Measurements from ENCODE around the gene FAM169A. TPM values are rescaled to one million over a fixed set of nuclear protein-coding genes. Genes with fewer than 3 reads are reported as not detected.
A peak's percentile ranks its signal among the peaks of the same experiment; 100 is the strongest.
"Not testable (repeated sequence)": the region's sequence is repeated elsewhere in the genome, so short reads cannot be mapped to it uniquely, and the experiment has no call there.

The FAM169A gene
- total RNA-seq, 1 donor from 2014 or later = 11.9 TPM

- Histone ChIP-seq H2AFZ (ENCODE audit: low read depth, low read length) (no peak overlapping the region), H3K4me1 (ENCODE audit: insufficient read depth, low read length) (no peaks in the 10 kb centered on the region), H3K79me2 (ENCODE audit: insufficient read depth, low read length) (no peaks in the 10 kb centered on the region), H3K4me2 (ENCODE audit: low read length) (no peak overlapping the region), H3K27me3 (ENCODE audit: insufficient read depth, low read length) (no peaks in the 10 kb centered on the region), H3K36me3 (ENCODE audit: insufficient read depth, low read length) (no peaks in the 10 kb centered on the region), H3K9me3 (ENCODE audit: insufficient read depth, low read depth, low read length) (no peaks in the 10 kb centered on the region), H3K9ac (ENCODE audit: low read length) (no peak overlapping the region), H3K27ac (ENCODE audit: low read depth, low read length) (no peak overlapping the region), H4K20me1 (ENCODE audit: insufficient read depth, low read length) (no peaks in the 10 kb centered on the region), H3K4me3 (ENCODE audit: insufficient read depth, low read depth, low read length) (no peak overlapping the region)
- no peak for TF ChIP-seq EZH2 (IDR thresholded peaks at IDR 0.05; ENCODE audit: insufficient read depth, low read length)
- TF ChIP-seq, protein P1, sequence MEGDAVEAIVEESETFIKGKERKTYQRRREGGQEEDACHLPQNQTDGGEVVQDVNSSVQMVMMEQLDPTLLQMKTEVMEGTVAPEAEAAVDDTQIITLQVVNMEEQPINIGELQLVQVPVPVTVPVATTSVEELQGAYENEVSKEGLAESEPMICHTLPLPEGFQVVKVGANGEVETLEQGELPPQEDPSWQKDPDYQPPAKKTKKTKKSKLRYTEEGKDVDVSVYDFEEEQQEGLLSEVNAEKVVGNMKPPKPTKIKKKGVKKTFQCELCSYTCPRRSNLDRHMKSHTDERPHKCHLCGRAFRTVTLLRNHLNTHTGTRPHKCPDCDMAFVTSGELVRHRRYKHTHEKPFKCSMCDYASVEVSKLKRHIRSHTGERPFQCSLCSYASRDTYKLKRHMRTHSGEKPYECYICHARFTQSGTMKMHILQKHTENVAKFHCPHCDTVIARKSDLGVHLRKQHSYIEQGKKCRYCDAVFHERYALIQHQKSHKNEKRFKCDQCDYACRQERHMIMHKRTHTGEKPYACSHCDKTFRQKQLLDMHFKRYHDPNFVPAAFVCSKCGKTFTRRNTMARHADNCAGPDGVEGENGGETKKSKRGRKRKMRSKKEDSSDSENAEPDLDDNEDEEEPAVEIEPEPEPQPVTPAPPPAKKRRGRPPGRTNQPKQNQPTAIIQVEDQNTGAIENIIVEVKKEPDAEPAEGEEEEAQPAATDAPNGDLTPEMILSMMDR (IDR thresholded peaks at IDR 0.05; ENCODE audit: insufficient read depth, low read depth, low read length) = no peak
- no peaks in the 10 kb centered on the region for H3K4me1 Mint-ChIP-seq (ENCODE audit: low read depth, unreplicated experiment)
- H3K36me3 Mint-ChIP-seq (ENCODE audit: low read depth, unreplicated experiment) = no peaks in the 10 kb centered on the region
- FAIRE-seq = no peak
- no peaks in the 10 kb centered on the region for H3K9me3 Mint-ChIP-seq (ENCODE audit: unreplicated experiment)
- no peak overlapping the region for H3K27ac Mint-ChIP-seq (ENCODE audit: unreplicated experiment)
- no peak overlapping the region for H3K4me3 Mint-ChIP-seq (ENCODE audit: unreplicated experiment)
- DNase-seq (ENCODE audit: low read depth) = peak; percentile 62
- no peaks in the 10 kb centered on the region for H3K27me3 Mint-ChIP-seq (ENCODE audit: low read depth, unreplicated experiment)
Measured at GRCh38 chr5:74885170-74885569, 19.0 kb upstream of the FAM169A start.

DNA sequence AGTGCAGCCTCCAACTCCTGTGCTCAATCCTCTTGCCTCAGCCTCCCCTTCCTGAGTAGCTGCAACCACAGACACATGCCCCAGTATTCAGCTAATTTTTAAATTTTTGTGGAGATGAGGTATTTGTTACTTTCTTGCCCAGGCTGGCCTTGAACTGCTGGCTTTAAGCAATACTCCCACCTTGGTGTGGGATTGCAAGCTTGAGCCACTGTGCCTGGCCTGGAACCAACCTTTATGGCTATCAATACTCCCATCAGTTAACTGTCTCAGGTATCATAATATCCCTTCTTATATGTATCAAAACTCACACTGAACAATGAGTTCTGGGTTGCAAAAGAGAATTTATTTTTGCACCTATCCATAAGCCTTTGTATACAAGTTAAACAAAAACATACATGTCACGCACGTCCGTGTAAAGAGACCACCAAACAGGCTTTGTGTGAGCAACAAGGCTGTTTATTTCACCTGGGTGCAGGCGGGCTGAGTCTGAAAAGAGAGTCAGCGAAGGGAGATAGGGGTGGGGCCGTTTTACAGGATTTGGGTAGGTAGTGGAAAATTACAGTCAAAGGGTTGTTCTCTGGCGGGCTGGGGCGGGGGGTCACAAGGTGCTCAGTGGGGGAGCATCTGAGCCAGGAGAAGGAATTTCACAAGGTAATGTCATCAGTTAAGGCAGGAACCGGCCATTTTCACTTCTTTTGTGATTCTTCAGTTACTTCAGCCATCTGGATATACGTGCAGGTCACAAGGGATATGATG is 16.4 kb upstream of the FAM169A start:
- H3K4me2 ChIP-seq (ENCODE audit: low read length); H4K20me1 ChIP-seq (ENCODE audit: insufficient read depth, low read length); H3K36me3 Mint-ChIP-seq (ENCODE audit: low read depth, unreplicated experiment); H3K27ac ChIP-seq (ENCODE audit: low read depth, low read length); H3K36me3 ChIP-seq (ENCODE audit: insufficient read depth, low read length); H3K4me3 Mint-ChIP-seq (ENCODE audit: unreplicated experiment); DNase-seq (ENCODE audit: low read depth); H2AFZ ChIP-seq (ENCODE audit: low read depth, low read length); H3K4me1 Mint-ChIP-seq (ENCODE audit: low read depth, unreplicated experiment); H3K9me3 Mint-ChIP-seq (ENCODE audit: unreplicated experiment); H3K4me1 ChIP-seq (ENCODE audit: insufficient read depth, low read length); H3K27me3 ChIP-seq (ENCODE audit: insufficient read depth, low read length); H3K9ac ChIP-seq (ENCODE audit: low read length); H3K27me3 Mint-ChIP-seq (ENCODE audit: low read depth, unreplicated experiment); H3K79me2 ChIP-seq (ENCODE audit: insufficient read depth, low read length); H3K9me3 ChIP-seq (ENCODE audit: insufficient read depth, low read depth, low read length); H3K4me3 ChIP-seq (ENCODE audit: insufficient read depth, low read depth, low read length); FAIRE-seq; H3K27ac Mint-ChIP-seq (ENCODE audit: unreplicated experiment): not testable (repeated sequence)

DNA sequence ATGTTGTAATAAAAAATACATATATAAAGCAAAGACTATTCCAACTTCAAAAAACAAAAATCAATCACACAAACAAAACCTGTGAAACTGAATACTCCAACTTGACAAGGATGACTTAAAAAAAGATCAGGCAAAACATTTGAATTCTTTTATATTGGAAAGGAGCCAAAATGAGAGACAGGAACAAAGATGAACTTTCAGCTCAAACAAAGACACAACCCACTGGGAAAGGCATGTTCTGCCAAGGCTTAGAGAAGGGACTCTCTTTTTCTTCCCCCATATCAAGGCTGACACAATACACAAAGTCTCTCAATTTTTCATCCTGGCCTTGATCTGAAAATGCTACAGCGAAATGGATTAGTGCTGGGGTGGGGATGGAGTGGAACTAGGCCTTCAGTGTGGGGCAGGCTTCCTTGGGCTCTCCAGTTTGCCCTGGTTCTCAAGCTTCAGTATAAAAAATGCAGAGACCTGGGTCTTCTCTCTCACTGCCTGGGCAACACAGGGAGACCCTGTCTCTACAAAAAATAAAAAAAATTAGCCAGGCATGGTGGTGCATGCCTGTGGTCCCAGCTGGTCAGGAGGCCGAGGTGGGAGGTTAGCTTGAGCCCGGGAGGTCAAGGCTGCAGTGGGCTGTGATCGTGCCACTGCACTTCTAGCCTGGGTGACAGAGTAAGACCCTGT is 11.6 kb upstream of the FAM169A start:
- no peaks in the 10 kb centered on the region for H3K4me1 Mint-ChIP-seq (ENCODE audit: low read depth, unreplicated experiment)
- no peaks in the 10 kb centered on the region for H3K36me3 Mint-ChIP-seq (ENCODE audit: low read depth, unreplicated experiment)
- H3K27me3 ChIP-seq (ENCODE audit: insufficient read depth, low read length) = no peaks in the 10 kb centered on the region
- H3K4me1 ChIP-seq (ENCODE audit: insufficient read depth, low read length) = no peaks in the 10 kb centered on the region
- TF ChIP-seq EZH2 (IDR thresholded peaks at IDR 0.05; ENCODE audit: insufficient read depth, low read length) = no peak
- TF ChIP-seq, protein P1 (IDR thresholded peaks at IDR 0.05; ENCODE audit: insufficient read depth, low read depth, low read length) = no peak
- H3K9me3 ChIP-seq (ENCODE audit: insufficient read depth, low read depth, low read length) = no peaks in the 10 kb centered on the region
- no peaks in the 10 kb centered on the region for H3K9me3 Mint-ChIP-seq (ENCODE audit: unreplicated experiment)
- H3K36me3 ChIP-seq (ENCODE audit: insufficient read depth, low read length) = no peaks in the 10 kb centered on the region
- H3K9ac ChIP-seq (ENCODE audit: low read length) = no peak overlapping the region
- no peaks in the 10 kb centered on the region for H3K27me3 Mint-ChIP-seq (ENCODE audit: low read depth, unreplicated experiment)
- H3K4me3 Mint-ChIP-seq (ENCODE audit: unreplicated experiment) = no peak overlapping the region
- DNase-seq (ENCODE audit: low read depth) = no peak
- FAIRE-seq = no peak
- no peak overlapping the region for H3K4me3 ChIP-seq (ENCODE audit: insufficient read depth, low read depth, low read length)
- no peak overlapping the region for H3K27ac Mint-ChIP-seq (ENCODE audit: unreplicated experiment)
- no peak overlapping the region for H2AFZ ChIP-seq (ENCODE audit: low read depth, low read length)
- no peak overlapping the region for H3K27ac ChIP-seq (ENCODE audit: low read depth, low read length)
- no peak overlapping the region for H3K4me2 ChIP-seq (ENCODE audit: low read length)
- no peaks in the 10 kb centered on the region for H4K20me1 ChIP-seq (ENCODE audit: insufficient read depth, low read length)
- H3K79me2 ChIP-seq (ENCODE audit: insufficient read depth, low read length) = no peaks in the 10 kb centered on the region

Measured in astrocyte (in vitro differentiated cells and primary cell).